T-cell (primary cell): Measurements from ENCODE around the gene CEP112. TPM values are rescaled to one million over a fixed set of nuclear protein-coding genes. Genes with fewer than 3 reads are reported as not detected.

Experiments
- ATAC-seq, 4 experiments: fragments of 200-7000 bp in 3 of 4; fragments of 150-1000 bp in 1 of 4; cut with Tn5 transposase; replicated peaks in 1 of 4; 1 replicate in 3 of 4; 2 replicates in 1 of 4; pipeline ENCODE4 v1.10.0; 2021; ENCODE audit warnings: moderate library complexity in 3 of 4, mild to moderate bottlenecking in 2 of 4, moderate number of reproducible peaks in 1 of 4
- CTCF ChIA-PET, 2 donors: fragments of 300-600 bp; sonication (Branson Sonifier 250); formaldehyde crosslinking; loops; one replicate each; lab custom pipeline; 2022; ENCODE audit warnings: antibody characterized with exemption in 2 of 2; lab: Charles Lee
- POLR2A ChIA-PET, 2 donors: fragments of 300-600 bp; sonication (Branson Sonifier 250); formaldehyde crosslinking; loops; one replicate each; lab custom pipeline; 2022; ENCODE audit warnings: antibody characterized with exemption in 2 of 2; lab: Charles Lee
- DNase-seq, 35 experiments: peaks; one replicate each; pipeline versions ENCODE4 v3.0.0 to v3.0.0-alpha.2; 2013 to 2023
- H3K27ac ChIP-seq: one replicate; pipeline ENCODE4 v1.5.1; 2013; ENCODE audit warnings: low read length
- H3K27me3 ChIP-seq, 2 experiments: replicated peaks in 1 of 2; 1 replicate in 1 of 2; 2 replicates in 1 of 2; pipeline versions ENCODE4 v1.6.1 to v1.7.0; 2013; ENCODE audit warnings: low read length in 1 of 2, mixed read lengths in 1 of 2; ENCODE audit not compliant: control insufficient read depth in 2 of 2, insufficient read depth in 2 of 2; ENCODE audit errors: extremely low read depth in 1 of 2
- H3K36me3 ChIP-seq, 2 donors: 1 replicate in 1 of 2; 2 replicates in 1 of 2; pipeline versions ENCODE4 v1.6.1 to v1.7.0; 2013; ENCODE audit warnings: low read length in 1 of 2; ENCODE audit not compliant: control insufficient read depth in 2 of 2, insufficient read depth in 1 of 2; ENCODE audit errors: extremely low read depth in 1 of 2
- H3K4me1 ChIP-seq, 2 experiments: 1 replicate in 1 of 2; 2 replicates in 1 of 2; pipeline versions ENCODE4 v1.6.1 to v1.7.0; 2013; ENCODE audit warnings: low read length in 2 of 2, mixed read lengths in 1 of 2; ENCODE audit not compliant: insufficient read depth in 2 of 2, control insufficient read depth in 1 of 2; ENCODE audit errors: extremely low read depth in 1 of 2
- H3K4me3 ChIP-seq, 2 donors: 1 replicate in 1 of 2; 2 replicates in 1 of 2; pipeline versions ENCODE4 v1.5.1 to v1.7.0; 2013; ENCODE audit warnings: mild to moderate bottlenecking in 2 of 2, low read length in 1 of 2, moderate library complexity in 1 of 2; ENCODE audit not compliant: control insufficient read depth in 1 of 2; ENCODE audit errors: extremely low read depth in 1 of 2
- H3K9me3 ChIP-seq: 2 replicates; pipeline ENCODE4 v1.7.0; 2013
- H3K27ac Mint-ChIP-seq, 2 donors: one replicate each; pipeline ENCODE4 v1.8.0; 2020 to 2021; ENCODE audit warnings: mild to moderate bottlenecking in 2 of 2, mixed read lengths in 2 of 2
- H3K27me3 Mint-ChIP-seq, 2 donors: one replicate each; pipeline ENCODE4 v1.8.0; 2021 to 2022; ENCODE audit warnings: mixed read lengths in 2 of 2
- H3K36me3 Mint-ChIP-seq: one replicate; pipeline ENCODE4 v1.8.0; 2021; ENCODE audit warnings: mixed read lengths
- H3K4me1 Mint-ChIP-seq, 3 donors: one replicate each; pipeline ENCODE4 v1.8.0; 2020 to 2022; ENCODE audit warnings: mixed read lengths in 3 of 3, mild to moderate bottlenecking in 1 of 3
- H3K4me3 Mint-ChIP-seq, 3 donors: one replicate each; pipeline ENCODE4 v1.8.0; 2020 to 2022; ENCODE audit warnings: mild to moderate bottlenecking in 3 of 3, mixed read lengths in 3 of 3, moderate library complexity in 3 of 3
- H3K9me3 Mint-ChIP-seq, 3 donors: one replicate each; pipeline ENCODE4 v1.8.0; 2020 to 2022; ENCODE audit warnings: mixed read lengths in 3 of 3
- WGBS: methylation state at CpG from one replicate; pipeline ENCODE4 v1.1.5; 2013; ENCODE audit warnings: missing lambda C conversion rate; ENCODE audit not compliant: insufficient coverage; 5-methylcytosine and 5-hydroxymethylcytosine counted together
- total RNA-seq, 35 experiments: library from RNA in 6 of 35; stranded (reverse) in 6 of 35; fragments of 120-200 nt in 1 of 35; gene quantifications; one replicate each; pipeline versions ENCODE4 v1.2.1 to v1.2.4 and lab custom pipeline; 2013 to 2026

The CEP112 gene
- total RNA-seq, 5 donors from 2014 or later (not counting 1 experiment from before 2014, with no cell fraction given): 2.4 to 4.9 (median 4.5) TPM

DNA sequence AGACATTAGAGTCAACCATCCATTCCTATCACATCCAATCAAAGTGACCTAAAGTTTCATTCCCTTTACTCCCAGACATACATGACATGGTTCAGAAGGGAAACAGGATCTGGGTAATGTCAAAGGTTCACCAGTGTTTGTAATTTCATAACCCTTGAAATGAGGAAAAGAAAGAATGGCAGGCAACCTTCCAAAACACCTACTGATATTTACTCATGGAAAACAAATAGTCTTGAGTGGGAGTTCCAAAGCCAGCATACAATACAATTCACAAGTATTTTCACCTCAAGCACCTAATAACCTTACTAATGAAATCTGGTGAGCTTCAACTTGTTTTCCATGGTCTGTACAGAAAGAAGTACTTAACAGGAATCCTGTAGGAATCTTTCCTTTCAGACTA, 557.9 kb downstream of the CEP112 start:
- POLR2A ChIA-PET: no interaction called here
- no peak for ATAC-seq
- Histone ChIP-seq H3K4me1 (no peaks in the 10 kb centered on the region), H3K9me3 (no peaks in the 10 kb centered on the region), H3K36me3 (no peaks in the 10 kb centered on the region), H3K4me3 (no peak overlapping the region), H3K27ac (no peak overlapping the region), H3K27me3 (peaks cover 0 to 4% of the 10 kb centered on the region in 2 experiments)
- DNase-seq: no peak
- H3K27me3 Mint-ChIP-seq: no peaks in the 10 kb centered on the region
- no peaks in the 10 kb centered on the region for H3K36me3 Mint-ChIP-seq
- H3K9me3 Mint-ChIP-seq: no peaks in the 10 kb centered on the region
- no peak overlapping the region for H3K4me3 Mint-ChIP-seq
- peaks cover 0 to 10% (median 6%) of the 10 kb centered on the region in 3 donors for H3K4me1 Mint-ChIP-seq
- no peak overlapping the region for H3K27ac Mint-ChIP-seq
- CTCF ChIA-PET: no interaction called here

DNA sequence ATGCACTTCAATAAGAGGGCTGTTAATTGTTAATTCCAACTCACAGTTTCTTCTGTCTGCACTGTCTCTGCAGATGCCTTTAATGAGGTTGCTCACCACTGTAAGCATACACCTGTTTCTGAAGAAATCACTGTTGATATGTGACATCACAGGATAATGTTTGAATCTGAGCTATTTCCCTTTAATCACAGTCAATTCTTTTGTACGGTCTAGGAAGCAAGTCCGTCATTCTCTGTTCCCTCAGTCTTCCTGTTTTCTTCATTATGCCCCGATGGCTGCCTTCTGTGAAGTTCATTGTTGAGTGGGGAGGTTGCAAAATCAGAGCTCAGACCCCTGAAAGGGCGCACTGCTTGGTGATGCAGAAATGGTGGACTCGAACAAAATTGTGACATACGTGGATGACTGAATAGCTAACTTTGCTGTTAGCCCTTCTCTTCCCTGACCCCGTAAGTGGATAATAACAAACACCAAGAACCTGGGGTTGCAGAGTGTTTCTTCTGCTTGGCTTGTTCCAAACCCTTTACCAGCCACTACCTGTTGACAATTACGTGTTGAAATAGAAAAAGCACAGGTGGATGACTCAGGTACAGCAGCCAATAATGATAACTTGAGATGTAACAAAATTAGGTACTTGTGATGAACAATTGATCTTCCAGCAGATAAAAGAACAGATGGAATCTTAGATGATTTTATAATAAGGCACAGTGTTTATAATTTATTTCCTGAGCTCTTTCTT, 558.6 kb downstream of the CEP112 start:
- H3K4me3 ChIP-seq: no peak overlapping the region
- Mint-ChIP-seq H3K36me3 (no peaks in the 10 kb centered on the region), H3K4me1 (peaks cover 0 to 10% (median 6%) of the 10 kb centered on the region in 3 donors), H3K27ac (no peak overlapping the region), H3K27me3 (no peaks in the 10 kb centered on the region), H3K4me3 (no peak overlapping the region), H3K9me3 (no peaks in the 10 kb centered on the region)
- ATAC-seq (no peak), DNase-seq (no peak)
- no peaks in the 10 kb centered on the region for H3K9me3 ChIP-seq
- WGBS: 80% methylated on average over 6 of the region's 8 CpGs
- CTCF ChIA-PET: no interaction called here
- no peaks in the 10 kb centered on the region for H3K36me3 ChIP-seq
- H3K4me1 ChIP-seq: no peaks in the 10 kb centered on the region
- peaks cover 0 to 6% of the 10 kb centered on the region in 2 experiments for H3K27me3 ChIP-seq
- POLR2A ChIA-PET: no interaction called here
- no peak overlapping the region for H3K27ac ChIP-seq

GRCh38 chr17:65630502-65630901, 561.4 kb downstream of the CEP112 start:
- ChIA-PET CTCF (no interaction called here), POLR2A (no interaction called here)
- peaks cover 0 to 10% (median 6%) of the 10 kb centered on the region in 3 donors for H3K4me1 Mint-ChIP-seq
- peaks cover 0 to 5% of the 10 kb centered on the region in 2 donors for H3K27me3 Mint-ChIP-seq
- no peaks in the 10 kb centered on the region for H3K9me3 Mint-ChIP-seq
- no peak overlapping the region for H3K27ac Mint-ChIP-seq
- H3K4me3 ChIP-seq: no peak overlapping the region
- H3K27ac ChIP-seq: no peak overlapping the region
- ATAC-seq (no peak), DNase-seq (no peak)
- peaks cover 0 to 8% of the 10 kb centered on the region in 2 experiments for H3K27me3 ChIP-seq
- no peaks in the 10 kb centered on the region for H3K4me1 ChIP-seq
- H3K36me3 ChIP-seq: no peaks in the 10 kb centered on the region
- 100% methylated on average over 1 of the region's 2 CpGs for WGBS
- H3K36me3 Mint-ChIP-seq: no peaks in the 10 kb centered on the region
- H3K9me3 ChIP-seq: no peaks in the 10 kb centered on the region
- no peak overlapping the region for H3K4me3 Mint-ChIP-seq

GRCh38 chr17:65629234-65629690, 562.7 kb downstream of the CEP112 start:
- Mint-ChIP-seq H3K27me3 (peaks cover 0 to 5% of the 10 kb centered on the region in 2 donors), H3K4me1 (peaks cover 0 to 10% (median 6%) of the 10 kb centered on the region in 3 donors), H3K36me3 (no peaks in the 10 kb centered on the region), H3K4me3 (no peak overlapping the region), H3K9me3 (no peaks in the 10 kb centered on the region), H3K27ac (no peak overlapping the region)
- ChIA-PET CTCF (no interaction called here), POLR2A (no interaction called here)
- Histone ChIP-seq H3K27me3 (peaks cover 0 to 8% of the 10 kb centered on the region in 2 experiments), H3K9me3 (no peaks in the 10 kb centered on the region), H3K4me1 (no peaks in the 10 kb centered on the region), H3K4me3 (no peak overlapping the region), H3K27ac (no peak overlapping the region), H3K36me3 (no peaks in the 10 kb centered on the region)
- WGBS: 50% methylated on average over 1 of the region's 5 CpGs
- ATAC-seq (no peak), DNase-seq (no peak)

DNA sequence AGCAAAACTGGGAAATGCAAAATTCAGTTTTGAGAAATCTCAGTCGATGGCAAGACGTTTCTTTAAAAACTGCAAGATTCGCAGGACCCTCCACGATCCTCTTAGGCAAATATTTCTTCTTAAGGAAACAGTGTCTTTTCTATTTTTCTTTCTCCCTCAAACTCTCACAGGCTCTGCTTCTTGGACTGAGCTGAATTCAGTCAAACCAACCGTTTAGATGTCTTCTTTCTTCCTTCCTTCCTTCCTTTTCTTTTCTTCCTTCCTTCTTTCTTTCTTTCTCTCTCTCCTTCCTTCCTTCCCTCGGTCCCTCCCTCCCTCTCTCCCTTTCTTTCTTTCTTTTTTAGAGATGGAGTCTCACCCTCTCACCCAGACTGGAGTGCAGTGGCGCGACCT, 563.3 kb downstream of the CEP112 start:
- Histone ChIP-seq H3K4me3 (no peak overlapping the region), H3K27me3 (peaks cover 0 to 8% of the 10 kb centered on the region in 2 experiments), H3K36me3 (no peaks in the 10 kb centered on the region), H3K9me3 (no peaks in the 10 kb centered on the region), H3K27ac (no peak overlapping the region), H3K4me1 (no peaks in the 10 kb centered on the region)
- CTCF ChIA-PET: no interaction called here
- H3K27me3 Mint-ChIP-seq: peaks cover 0 to 5% of the 10 kb centered on the region in 2 donors
- no peak for DNase-seq
- peaks cover 0 to 10% (median 6%) of the 10 kb centered on the region in 3 donors for H3K4me1 Mint-ChIP-seq
- no peak overlapping the region for H3K4me3 Mint-ChIP-seq
- no peak for ATAC-seq
- no peaks in the 10 kb centered on the region for H3K9me3 Mint-ChIP-seq
- WGBS: 62% methylated on average over 5 of the region's 8 CpGs
- no peaks in the 10 kb centered on the region for H3K36me3 Mint-ChIP-seq
- no peak overlapping the region for H3K27ac Mint-ChIP-seq
- POLR2A ChIA-PET: no interaction called here

GRCh38 chr17:65627891-65628643, 563.9 kb downstream of the CEP112 start:
- no peaks in the 10 kb centered on the region for H3K4me1 ChIP-seq
- no peaks in the 10 kb centered on the region for H3K36me3 ChIP-seq
- Mint-ChIP-seq H3K36me3 (no peaks in the 10 kb centered on the region), H3K27ac (no peak overlapping the region), H3K27me3 (peaks cover 0 to 5% of the 10 kb centered on the region in 2 donors), H3K4me3 (no peak overlapping the region), H3K9me3 (no peaks in the 10 kb centered on the region), H3K4me1 (peaks cover 0 to 6% (median 1%) of the 10 kb centered on the region in 3 donors)
- H3K27ac ChIP-seq: no peak overlapping the region
- WGBS: 88% methylated on average over 11 of the region's 17 CpGs
- no peaks in the 10 kb centered on the region for H3K9me3 ChIP-seq
- H3K4me3 ChIP-seq: no peak overlapping the region
- peaks cover 0 to 8% of the 10 kb centered on the region in 2 experiments for H3K27me3 ChIP-seq
- no peak for DNase-seq
- POLR2A ChIA-PET: no interaction called here
- ATAC-seq: no peak
- CTCF ChIA-PET: no interaction called here
